Fibroblast of lung (primary cell): ENCODE measurements around the gene STRA8. TPM values are rescaled to one million over a fixed set of nuclear protein-coding genes. Genes with fewer than 3 reads are reported as not detected.

Source experiments
- DNase-seq, 2 donors: peaks; one replicate each; pipeline versions ENCODE4 v3.0.0 to v3.0.0-alpha.2; 2010; ENCODE audit warnings: low read depth in 2 of 2
- H2AFZ ChIP-seq: 2 replicates; pipeline ENCODE4 v1.5.1; 2012; ENCODE audit warnings: low read length, control low read depth, inconsistent platforms
- H3K27ac ChIP-seq: 2 replicates; pipeline ENCODE4 v1.5.1; 2011; ENCODE audit warnings: low read length, control low read depth; ENCODE audit not compliant: insufficient read depth
- H3K27me3 ChIP-seq: 2 replicates; pipeline ENCODE4 v1.5.1; 2011; ENCODE audit warnings: mild to moderate bottlenecking, low read length; ENCODE audit not compliant: control insufficient read depth, insufficient read depth
- H3K36me3 ChIP-seq: 2 replicates; pipeline ENCODE4 v1.5.1; 2011; ENCODE audit warnings: low read length; ENCODE audit not compliant: control insufficient read depth, insufficient read depth
- H3K4me1 ChIP-seq: 2 replicates; pipeline ENCODE4 v1.5.1; 2011; ENCODE audit warnings: low read length; ENCODE audit not compliant: control insufficient read depth, insufficient read depth; ENCODE audit errors: extremely low read depth
- H3K4me2 ChIP-seq: 2 replicates; pipeline ENCODE4 v1.5.1; 2011; ENCODE audit warnings: low read length, control low read depth; ENCODE audit not compliant: insufficient read depth; ENCODE audit errors: extremely low read depth
- H3K4me3 ChIP-seq, 4 experiments: fragments of 200-600 bp in 1 of 4; sonication (generic) in 1 of 4; replicated peaks in 1 of 4; 2 replicates each; pipeline ENCODE4 v1.5.1; 2011 to 2016; ENCODE audit warnings: low read length in 4 of 4, low read depth in 3 of 4, mild to moderate bottlenecking in 3 of 4, control low read depth in 2 of 4, inconsistent platforms in 1 of 4, mixed read lengths in 1 of 4; ENCODE audit not compliant: insufficient read depth in 1 of 4; ENCODE audit errors: control extremely low read depth in 1 of 4
- H3K79me2 ChIP-seq: 2 replicates; pipeline ENCODE4 v1.5.1; 2012; ENCODE audit warnings: mild to moderate bottlenecking, low read length, inconsistent platforms; ENCODE audit not compliant: control insufficient read depth, insufficient read depth
- H3K9ac ChIP-seq: 2 replicates; pipeline ENCODE4 v1.5.1; 2011; ENCODE audit warnings: mild to moderate bottlenecking, low read length, control low read depth; ENCODE audit not compliant: insufficient read depth
- H3K9me3 ChIP-seq: 2 replicates; pipeline ENCODE4 v1.5.1; 2012; ENCODE audit warnings: low read depth, low read length; ENCODE audit not compliant: control insufficient read depth, insufficient read depth
- H4K20me1 ChIP-seq: 2 replicates; pipeline ENCODE4 v1.5.1; 2011; ENCODE audit warnings: low read length; ENCODE audit not compliant: control insufficient read depth, insufficient read depth; ENCODE audit errors: extremely low read depth
- CTCF ChIP-seq, 2 donors: IDR thresholded peaks in 1 of 2; conservative IDR thresholded peaks in 1 of 2; 1 replicate in 1 of 2; 2 replicates in 1 of 2; pipeline ENCODE4 v1.5.1; 2011 to 2012; ENCODE audit warnings: low read length in 2 of 2, control low read depth in 1 of 2, inconsistent platforms in 1 of 2, low read depth in 1 of 2, mild to moderate bottlenecking in 1 of 2
- EZH2 ChIP-seq: IDR thresholded peaks from 2 replicates; pipeline ENCODE4 v1.5.1; 2012; ENCODE audit warnings: low read length, control low read depth, mild to moderate bottlenecking; ENCODE audit errors: missing control alignments
- polyA plus RNA-seq, 2 donors: library from polyadenylated mRNA; depleted of rRNA in 1 of 2; stranded (reverse) in 1 of 2; unstranded in 1 of 2; fragments of >200 nt; gene quantifications; 2 replicates each; pipeline ENCODE4 v1.2.1, GENCODE V29; 2011 to 2012; ENCODE audit warnings: missing spikeins in 1 of 2
- total RNA-seq: library from RNA; depleted of rRNA; stranded (reverse); fragments of >200 nt; gene quantifications from 2 replicates; pipeline ENCODE4 v1.2.1, GENCODE V29; 2014

The STRA8 gene
- total and polyA plus RNA-seq, 2 donors (not counting 1 experiment from before 2014, with no cell fraction given): not detected

DNA sequence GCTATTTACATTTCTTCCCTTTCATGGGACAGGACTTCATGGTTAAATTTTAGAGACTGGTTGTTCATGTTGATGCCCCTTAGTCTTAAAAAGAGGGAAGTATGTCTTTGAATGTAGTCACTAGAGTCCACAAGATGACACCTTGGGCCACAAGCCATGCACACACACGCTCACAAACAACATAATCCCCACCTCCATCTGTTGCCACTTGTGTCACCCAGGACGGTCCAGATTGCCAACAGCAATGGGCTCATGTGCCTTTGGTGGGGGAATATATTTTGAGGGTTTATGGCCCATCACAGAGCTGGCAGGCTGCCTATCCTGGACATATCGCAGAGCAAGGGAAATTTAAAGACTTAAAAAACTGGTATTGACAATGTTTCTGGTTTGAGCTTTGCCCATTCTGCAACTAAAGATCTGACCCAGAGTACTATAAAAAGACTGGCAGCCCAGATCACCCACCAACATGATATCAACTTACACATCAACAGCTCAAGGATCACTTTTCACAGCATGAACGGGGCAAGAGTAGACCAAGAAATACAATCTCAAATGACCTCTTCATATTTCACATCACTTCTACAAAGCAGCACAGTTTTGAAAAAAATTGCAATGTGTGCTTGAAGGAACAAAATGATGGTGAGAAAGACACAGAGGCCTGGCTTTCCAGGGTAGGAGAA is 50.5 kb downstream of the STRA8 start:
- H2AFZ ChIP-seq: no peak overlapping the region
- TF ChIP-seq EZH2 (no peak), CTCF (conservative IDR thresholded peaks at IDR 0.05 in 1 of 2, IDR thresholded peaks at IDR 0.05 in 1 of 2; ENCODE audit: low read depth in 1 of 2, low read length in 2 of 2) (no peak)
- no peak overlapping the region for H3K9ac ChIP-seq
- no peaks in the 10 kb centered on the region for H3K27me3 ChIP-seq
- H3K27ac ChIP-seq: no peak overlapping the region
- no peaks in the 10 kb centered on the region for H4K20me1 ChIP-seq
- H3K4me3 ChIP-seq: no peak overlapping the region
- H3K79me2 ChIP-seq: no peaks in the 10 kb centered on the region
- H3K36me3 ChIP-seq: no peaks in the 10 kb centered on the region
- DNase-seq: no peak
- no peak overlapping the region for H3K4me2 ChIP-seq
- no peaks in the 10 kb centered on the region for H3K9me3 ChIP-seq
- no peaks in the 10 kb centered on the region for H3K4me1 ChIP-seq

DNA sequence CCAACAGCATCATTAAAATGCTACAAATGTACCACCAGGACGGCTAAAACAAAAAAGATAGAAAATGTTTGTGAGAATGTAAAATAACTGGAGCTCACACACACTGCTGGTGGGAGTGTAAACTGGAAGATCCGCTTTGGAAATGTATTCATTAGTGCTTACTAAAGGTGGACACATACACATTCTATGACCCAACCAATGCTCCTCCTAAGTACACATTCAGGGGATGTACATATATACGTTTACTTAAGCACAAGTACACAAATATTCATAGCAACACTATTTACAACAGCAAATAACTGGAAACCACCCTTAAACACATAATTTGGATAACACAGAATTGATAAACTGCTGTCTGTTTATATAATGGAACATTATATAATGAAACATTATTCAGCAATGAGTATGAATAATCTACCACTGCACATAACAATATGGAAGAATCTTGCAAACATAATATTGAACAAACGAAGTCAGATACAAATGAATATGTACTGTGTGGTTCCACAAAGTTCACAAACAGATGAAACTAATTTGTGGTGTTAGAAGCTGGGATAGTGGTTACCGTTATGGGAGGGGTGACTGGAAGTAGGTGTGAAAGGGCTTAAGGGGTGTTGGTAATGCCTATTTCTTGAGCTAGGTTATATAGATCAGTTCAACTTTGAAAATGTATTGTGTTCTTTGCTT is 52.1 kb downstream of the STRA8 start:
- no peak overlapping the region for H3K27ac ChIP-seq
- no peaks in the 10 kb centered on the region for H3K79me2 ChIP-seq
- no peak overlapping the region for H3K4me2 ChIP-seq
- no peak overlapping the region for H3K9ac ChIP-seq
- no peaks in the 10 kb centered on the region for H3K9me3 ChIP-seq
- H3K27me3 ChIP-seq: no peaks in the 10 kb centered on the region
- no peak overlapping the region for H3K4me3 ChIP-seq
- H3K36me3 ChIP-seq: no peaks in the 10 kb centered on the region
- H4K20me1 ChIP-seq: no peaks in the 10 kb centered on the region
- H2AFZ ChIP-seq: no peak overlapping the region
- no peak for DNase-seq
- H3K4me1 ChIP-seq: no peaks in the 10 kb centered on the region
- TF ChIP-seq CTCF (conservative IDR thresholded peaks at IDR 0.05 in 1 of 2, IDR thresholded peaks at IDR 0.05 in 1 of 2; ENCODE audit: low read depth in 1 of 2, low read length in 2 of 2) (no peak), EZH2 (no peak)

GRCh38 chr7:135286876-135287275 is 53.2 kb downstream of the STRA8 start:
- H2AFZ ChIP-seq: no peak overlapping the region
- H3K4me1 ChIP-seq: no peaks in the 10 kb centered on the region
- no peaks in the 10 kb centered on the region for H4K20me1 ChIP-seq
- H3K4me2 ChIP-seq: no peak overlapping the region
- H3K9ac ChIP-seq: no peak overlapping the region
- H3K27me3 ChIP-seq: no peaks in the 10 kb centered on the region
- DNase-seq: no peak
- no peaks in the 10 kb centered on the region for H3K9me3 ChIP-seq
- H3K36me3 ChIP-seq: no peaks in the 10 kb centered on the region
- no peaks in the 10 kb centered on the region for H3K79me2 ChIP-seq
- no peak overlapping the region for H3K27ac ChIP-seq
- TF ChIP-seq EZH2: no peak
- no peak for TF ChIP-seq CTCF (conservative IDR thresholded peaks at IDR 0.05 in 1 of 2, IDR thresholded peaks at IDR 0.05 in 1 of 2; ENCODE audit: low read depth in 1 of 2, low read length in 2 of 2)
- H3K4me3 ChIP-seq: no peak overlapping the region
